ENCODE results near the gene BACH2.

Gene BACH2

DNA sequence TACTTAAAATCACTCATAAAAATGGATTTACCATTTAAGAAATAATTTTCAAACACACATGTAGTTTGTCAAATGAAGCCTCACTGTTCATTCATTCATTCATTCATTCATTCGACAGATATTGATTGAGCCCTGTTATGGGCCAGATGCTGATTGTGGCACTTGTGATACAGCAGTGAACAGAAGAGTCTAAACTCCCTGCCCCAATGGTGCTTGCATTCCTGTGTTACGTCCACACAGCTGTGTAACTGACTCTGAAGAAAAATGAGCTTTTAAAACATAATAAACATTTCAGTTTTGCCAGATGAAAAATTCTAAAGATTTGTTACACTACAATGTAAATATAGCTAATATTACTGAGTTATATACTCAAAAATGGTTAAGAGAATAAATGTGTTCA is 46.2 kb downstream of the BACH2 start:
- DNase-seq (ENCODE audit: low read depth): no peak
- TF ChIP-seq, protein P1, sequence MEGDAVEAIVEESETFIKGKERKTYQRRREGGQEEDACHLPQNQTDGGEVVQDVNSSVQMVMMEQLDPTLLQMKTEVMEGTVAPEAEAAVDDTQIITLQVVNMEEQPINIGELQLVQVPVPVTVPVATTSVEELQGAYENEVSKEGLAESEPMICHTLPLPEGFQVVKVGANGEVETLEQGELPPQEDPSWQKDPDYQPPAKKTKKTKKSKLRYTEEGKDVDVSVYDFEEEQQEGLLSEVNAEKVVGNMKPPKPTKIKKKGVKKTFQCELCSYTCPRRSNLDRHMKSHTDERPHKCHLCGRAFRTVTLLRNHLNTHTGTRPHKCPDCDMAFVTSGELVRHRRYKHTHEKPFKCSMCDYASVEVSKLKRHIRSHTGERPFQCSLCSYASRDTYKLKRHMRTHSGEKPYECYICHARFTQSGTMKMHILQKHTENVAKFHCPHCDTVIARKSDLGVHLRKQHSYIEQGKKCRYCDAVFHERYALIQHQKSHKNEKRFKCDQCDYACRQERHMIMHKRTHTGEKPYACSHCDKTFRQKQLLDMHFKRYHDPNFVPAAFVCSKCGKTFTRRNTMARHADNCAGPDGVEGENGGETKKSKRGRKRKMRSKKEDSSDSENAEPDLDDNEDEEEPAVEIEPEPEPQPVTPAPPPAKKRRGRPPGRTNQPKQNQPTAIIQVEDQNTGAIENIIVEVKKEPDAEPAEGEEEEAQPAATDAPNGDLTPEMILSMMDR (IDR thresholded peaks at IDR 0.05; ENCODE audit: control insufficient read depth, insufficient read depth, low read depth, low read length, missing control alignments): no peak
- no peak overlapping the region for H3K4me3 ChIP-seq (ENCODE audit: control insufficient read depth, low read depth, low read length)

DNA sequence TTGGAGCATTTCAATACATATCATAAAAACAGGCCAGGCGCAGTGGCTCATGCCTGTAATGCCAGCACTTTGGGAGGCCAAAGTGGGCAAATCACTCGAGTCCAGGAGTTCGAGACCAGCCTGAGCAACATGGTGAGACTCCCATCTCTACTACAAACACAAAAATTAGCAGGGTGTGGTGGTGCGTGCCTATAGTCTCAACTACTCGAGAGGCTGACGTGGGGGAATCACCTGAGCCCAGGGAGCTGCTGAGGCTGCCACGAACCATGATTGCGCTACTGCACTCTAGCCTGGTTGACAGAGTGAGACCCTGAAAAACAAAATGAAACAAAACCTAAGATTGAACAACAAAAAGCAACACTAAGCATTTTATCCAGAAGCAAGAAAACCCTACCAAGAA is 47.2 kb downstream of the BACH2 start:
- TF ChIP-seq, protein P1 (IDR thresholded peaks at IDR 0.05; ENCODE audit: control insufficient read depth, insufficient read depth, low read depth, low read length, missing control alignments): no peak
- DNase-seq (ENCODE audit: low read depth): no peak
- no peak overlapping the region for H3K4me3 ChIP-seq (ENCODE audit: control insufficient read depth, low read depth, low read length)

GRCh38 chr6:90249034-90249433 is 47.6 kb downstream of the BACH2 start:
- no peak for DNase-seq (ENCODE audit: low read depth)
- H3K4me3 ChIP-seq (ENCODE audit: control insufficient read depth, low read depth, low read length): no peak overlapping the region
- TF ChIP-seq, protein P1 (IDR thresholded peaks at IDR 0.05; ENCODE audit: control insufficient read depth, insufficient read depth, low read depth, low read length, missing control alignments): no peak

DNA sequence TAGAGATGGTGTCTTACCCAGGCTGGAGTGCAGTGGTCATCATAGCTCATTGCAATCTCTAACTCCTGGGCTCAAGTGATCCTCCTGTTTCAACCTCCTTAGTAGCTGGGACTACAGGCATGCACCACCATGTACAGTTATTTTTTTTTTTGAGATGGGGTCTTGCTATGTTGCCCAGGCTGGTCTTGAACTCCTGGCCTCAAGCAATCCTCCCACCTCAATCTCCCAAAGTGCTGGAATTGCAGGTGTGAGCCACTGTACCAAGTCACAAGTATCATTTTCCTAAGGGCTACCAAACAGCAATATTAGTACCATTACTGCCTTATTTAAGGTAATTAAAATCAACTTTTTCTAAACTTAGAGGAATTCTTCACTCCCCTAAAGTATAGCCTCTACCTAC is 49.4 kb downstream of the BACH2 start:
- no peak for DNase-seq (ENCODE audit: low read depth)
- TF ChIP-seq, protein P1 (IDR thresholded peaks at IDR 0.05; ENCODE audit: control insufficient read depth, insufficient read depth, low read depth, low read length, missing control alignments): no peak
- H3K4me3 ChIP-seq (ENCODE audit: control insufficient read depth, low read depth, low read length): no peak overlapping the region

GRCh38 chr6:90241229-90241880 is 55.3 kb downstream of the BACH2 start:
- no peak overlapping the region for H3K4me3 ChIP-seq (ENCODE audit: control insufficient read depth, low read depth, low read length)
- no peak for DNase-seq (ENCODE audit: low read depth)
- TF ChIP-seq, protein P1 (IDR thresholded peaks at IDR 0.05; ENCODE audit: control insufficient read depth, insufficient read depth, low read depth, low read length, missing control alignments): no peak

DNA sequence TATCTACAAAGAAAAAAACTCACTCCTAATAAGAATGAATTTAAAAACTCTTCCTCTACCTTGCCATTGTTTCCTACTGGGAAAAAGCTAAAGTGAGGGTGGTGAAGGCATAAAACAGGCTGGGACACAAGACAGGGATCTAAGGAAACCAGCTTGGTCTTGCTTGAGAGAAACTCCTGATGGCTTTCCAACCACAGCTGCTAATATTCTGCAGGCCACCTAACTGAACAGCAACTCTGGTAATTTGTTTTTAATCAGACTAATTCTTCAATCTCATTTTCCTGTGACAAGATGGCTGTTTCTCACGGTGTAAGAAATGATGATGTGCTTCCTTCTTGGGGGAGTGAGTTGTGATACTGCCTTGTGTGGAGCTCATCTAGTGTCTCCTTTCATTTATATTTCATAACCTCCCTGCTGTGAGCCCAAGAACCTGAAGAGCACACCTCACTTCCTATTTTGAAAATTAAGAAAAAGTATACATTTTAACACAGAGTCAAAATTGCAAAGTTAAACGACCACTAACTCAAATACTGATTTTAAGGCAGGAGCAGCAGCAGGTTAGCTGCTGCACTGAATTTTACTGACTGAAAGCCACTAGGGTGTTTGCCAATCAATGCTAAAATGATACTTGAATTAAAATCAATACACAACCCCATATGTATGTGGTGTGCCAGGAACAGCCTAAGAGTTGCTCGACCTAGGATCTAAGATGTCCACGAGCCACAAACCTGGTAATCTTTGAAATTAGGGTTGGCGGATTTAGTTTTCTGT is 58.0 kb downstream of the BACH2 start:
- no peak for DNase-seq (ENCODE audit: low read depth)
- TF ChIP-seq, protein P1 (IDR thresholded peaks at IDR 0.05; ENCODE audit: control insufficient read depth, insufficient read depth, low read depth, low read length, missing control alignments): no peak
- H3K4me3 ChIP-seq (ENCODE audit: control insufficient read depth, low read depth, low read length): no peak overlapping the region

Measured in AG09309 (cell line).